ENCODE measurements around the gene MMP2.

DNA sequence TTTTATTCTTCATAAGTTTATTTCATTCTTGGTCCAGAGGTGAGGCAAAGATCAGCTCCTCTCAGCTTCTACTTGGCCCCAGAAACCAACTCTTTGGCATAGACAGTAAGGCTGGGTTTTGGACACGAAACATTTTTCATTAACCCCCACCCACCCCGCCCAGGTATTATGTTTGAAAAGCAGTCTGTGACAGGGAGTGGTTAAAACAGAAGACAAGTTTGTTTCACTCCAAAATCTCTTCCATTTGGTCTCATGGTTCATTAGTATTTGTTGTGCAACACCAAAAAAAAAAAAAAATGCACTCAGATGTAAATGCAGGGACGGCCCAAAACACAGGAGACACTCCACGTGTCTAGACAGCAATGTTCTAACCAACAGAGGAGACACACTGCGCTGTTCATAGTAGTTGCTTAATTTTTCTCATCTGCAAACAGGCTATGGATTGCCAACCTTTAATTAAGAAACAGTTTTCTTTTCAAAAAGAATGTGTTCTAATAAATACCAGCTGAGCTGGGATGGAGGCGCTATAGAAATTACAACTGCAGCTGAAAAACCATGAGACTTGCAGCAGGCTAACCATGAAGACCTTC lies 39.8 kb upstream of the MMP2 start:
- TF ChIP-seq, protein P1, sequence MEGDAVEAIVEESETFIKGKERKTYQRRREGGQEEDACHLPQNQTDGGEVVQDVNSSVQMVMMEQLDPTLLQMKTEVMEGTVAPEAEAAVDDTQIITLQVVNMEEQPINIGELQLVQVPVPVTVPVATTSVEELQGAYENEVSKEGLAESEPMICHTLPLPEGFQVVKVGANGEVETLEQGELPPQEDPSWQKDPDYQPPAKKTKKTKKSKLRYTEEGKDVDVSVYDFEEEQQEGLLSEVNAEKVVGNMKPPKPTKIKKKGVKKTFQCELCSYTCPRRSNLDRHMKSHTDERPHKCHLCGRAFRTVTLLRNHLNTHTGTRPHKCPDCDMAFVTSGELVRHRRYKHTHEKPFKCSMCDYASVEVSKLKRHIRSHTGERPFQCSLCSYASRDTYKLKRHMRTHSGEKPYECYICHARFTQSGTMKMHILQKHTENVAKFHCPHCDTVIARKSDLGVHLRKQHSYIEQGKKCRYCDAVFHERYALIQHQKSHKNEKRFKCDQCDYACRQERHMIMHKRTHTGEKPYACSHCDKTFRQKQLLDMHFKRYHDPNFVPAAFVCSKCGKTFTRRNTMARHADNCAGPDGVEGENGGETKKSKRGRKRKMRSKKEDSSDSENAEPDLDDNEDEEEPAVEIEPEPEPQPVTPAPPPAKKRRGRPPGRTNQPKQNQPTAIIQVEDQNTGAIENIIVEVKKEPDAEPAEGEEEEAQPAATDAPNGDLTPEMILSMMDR (IDR thresholded peaks at IDR 0.05; ENCODE audit: low read length), result no peak
- TF ChIP-seq EZH2phosphoT487 (IDR thresholded peaks at IDR 0.05; ENCODE audit: low read length), result no peak
